Activated CD4-positive, alpha-beta T cell treated with anti-CD3 and anti-CD28 coated beads for 36 hours (primary cell): ENCODE measurements around the gene C17orf107. TPM values are rescaled to one million over a fixed set of nuclear protein-coding genes. Genes with fewer than 3 reads are reported as not detected.
A peak's percentile ranks its signal among the peaks of the same experiment; 100 is the strongest.
"Not testable (repeated sequence)": the region's sequence is repeated elsewhere in the genome, so short reads cannot be mapped to it uniquely, and the experiment has no call there.

Experiments used
- ATAC-seq: fragments of 200-7000 bp; cut with Tn5 transposase; one replicate; pipeline ENCODE4 v1.10.0; 2021; ENCODE audit warnings: mild to moderate bottlenecking, moderate library complexity
- CTCF ChIA-PET: fragments of 350-600 bp; sonication (Branson Sonifier 250); formaldehyde crosslinking; loops from one replicate; lab custom pipeline; 2021; ENCODE audit warnings: antibody characterized with exemption; lab: Charles Lee
- POLR2A ChIA-PET: fragments of 350-600 bp; sonication (Branson Sonifier 250); formaldehyde crosslinking; loops from one replicate; lab custom pipeline; 2021; ENCODE audit warnings: antibody characterized with exemption, inconsistent platforms; lab: Charles Lee
- DNase-seq: peaks from one replicate; pipeline ENCODE4 v3.0.0-alpha.2; 2020
- H3K27ac Mint-ChIP-seq: one replicate; pipeline ENCODE4 v1.8.0; 2021; ENCODE audit warnings: mixed read lengths
- H3K27me3 Mint-ChIP-seq: one replicate; pipeline ENCODE4 v1.8.0; 2021; ENCODE audit warnings: mixed read lengths
- H3K36me3 Mint-ChIP-seq: one replicate; pipeline ENCODE4 v1.8.0; 2021; ENCODE audit warnings: low read depth, mixed read lengths
- H3K4me1 Mint-ChIP-seq: one replicate; pipeline ENCODE4 v1.8.0; 2021; ENCODE audit warnings: mixed read lengths
- H3K4me3 Mint-ChIP-seq: one replicate; pipeline ENCODE4 v1.8.0; 2021; ENCODE audit warnings: mild to moderate bottlenecking, moderate library complexity, mixed read lengths
- H3K9me3 Mint-ChIP-seq: one replicate; pipeline ENCODE4 v1.8.0; 2021; ENCODE audit warnings: low read depth, mixed read lengths
- intact Hi-C, 2 experiments: fragments of 100-400 bp; cut with DNase I in 1 of 2; cut with micrococcal nuclease in 1 of 2; formaldehyde crosslinking; loops; one replicate each; pipeline versions ENCODE4 v1.14.2 to v1.15.1; 2022 to 2024; cut with DNase I, micrococcal nuclease
- total RNA-seq, 2 experiments: library from RNA; stranded (reverse); gene quantifications; one replicate each; pipeline ENCODE4 v1.2.3, GENCODE V29; 2021

The C17orf107 gene
- total RNA-seq, 2 experiments from 2014 or later, result 2.6 to 2.8 TPM

DNA sequence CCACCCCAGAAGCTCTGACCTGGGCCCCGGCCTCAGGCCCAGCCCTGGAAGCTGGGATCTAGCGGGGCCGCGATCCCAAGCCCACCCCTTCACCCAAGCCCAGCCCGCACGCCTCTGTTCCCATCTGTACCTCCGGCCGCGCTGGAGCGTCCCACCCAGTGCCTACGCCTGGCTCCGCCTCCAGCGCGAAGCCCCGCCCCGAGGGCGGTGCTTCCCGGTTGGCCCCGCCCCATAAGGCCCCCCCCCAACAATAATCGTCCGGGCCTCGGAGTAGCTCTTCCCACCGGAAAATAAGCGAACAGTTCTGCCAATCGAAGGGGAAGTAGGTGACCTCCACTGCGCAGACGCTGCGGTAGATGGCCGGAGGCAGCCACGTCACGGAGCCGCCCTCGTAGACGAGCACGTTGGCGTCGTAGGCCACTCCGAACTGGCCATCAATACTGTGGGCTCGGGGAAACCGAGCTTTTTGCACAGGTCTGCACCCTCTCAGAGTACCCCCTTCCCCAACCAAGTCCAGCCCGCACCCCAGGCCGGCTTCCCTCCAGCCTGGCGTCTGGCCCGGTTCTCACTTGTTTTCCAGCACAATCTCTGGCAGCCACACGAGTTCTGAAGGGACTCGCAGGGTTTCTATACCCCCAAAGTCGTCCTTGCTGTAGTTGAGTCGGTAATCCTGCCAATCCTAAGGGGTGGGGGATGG, 2.5 kb downstream of the C17orf107 start:
- Mint-ChIP-seq H3K27me3 (no peaks in the 10 kb centered on the region), H3K36me3 (peaks cover 5% of the 10 kb centered on the region), H3K9me3 (no peaks in the 10 kb centered on the region), H3K27ac (no peak overlapping the region), H3K4me3 (peak overlapping the region; percentile 90), H3K4me1 (peaks cover 26% of the 10 kb centered on the region)
- intact Hi-C loops, result loop anchor here (2.0 to 5.0 kb wide), 4 partner anchors 65 to 536 kb away; partner anchors contain the start of genes C1QBP (in 1 of the 2), GLTPD2 (in 1 of the 2), SPAG7 (in 1 of the 2) and VMO1 (in 1 of the 2)
- DNase-seq (peak; percentile 42), ATAC-seq (no peak)
- ChIA-PET POLR2A (no interaction called here), CTCF (interaction anchor here (0.7 to 1.2 kb wide), 4 partner anchors 65 to 165 kb away, joined by 3 read pairs; no protein-coding TSS in a partner anchor)

DNA sequence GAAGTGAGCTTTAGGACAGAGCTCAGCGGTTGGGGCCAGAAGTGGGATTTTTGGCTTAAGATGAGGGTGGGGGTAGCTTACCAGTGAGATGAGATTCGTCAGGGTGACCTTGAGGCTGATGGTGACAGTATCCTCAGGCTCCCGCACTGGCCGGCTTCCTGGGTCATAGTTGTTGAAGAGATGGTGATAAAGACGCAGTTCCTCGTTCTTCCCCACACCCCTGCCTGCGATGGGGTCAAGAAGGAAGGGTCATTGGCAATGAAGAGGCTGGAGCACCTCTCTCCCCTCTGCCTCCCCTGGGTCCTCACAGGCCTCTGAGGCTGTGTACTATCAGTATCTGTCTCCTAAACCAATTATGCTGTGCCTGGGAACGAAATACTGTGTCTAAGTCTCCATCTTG, 3.2 kb downstream of the C17orf107 start:
- Mint-ChIP-seq H3K27ac (no peak overlapping the region), H3K4me1 (peaks cover 26% of the 10 kb centered on the region)
- no peak for ATAC-seq

DNA sequence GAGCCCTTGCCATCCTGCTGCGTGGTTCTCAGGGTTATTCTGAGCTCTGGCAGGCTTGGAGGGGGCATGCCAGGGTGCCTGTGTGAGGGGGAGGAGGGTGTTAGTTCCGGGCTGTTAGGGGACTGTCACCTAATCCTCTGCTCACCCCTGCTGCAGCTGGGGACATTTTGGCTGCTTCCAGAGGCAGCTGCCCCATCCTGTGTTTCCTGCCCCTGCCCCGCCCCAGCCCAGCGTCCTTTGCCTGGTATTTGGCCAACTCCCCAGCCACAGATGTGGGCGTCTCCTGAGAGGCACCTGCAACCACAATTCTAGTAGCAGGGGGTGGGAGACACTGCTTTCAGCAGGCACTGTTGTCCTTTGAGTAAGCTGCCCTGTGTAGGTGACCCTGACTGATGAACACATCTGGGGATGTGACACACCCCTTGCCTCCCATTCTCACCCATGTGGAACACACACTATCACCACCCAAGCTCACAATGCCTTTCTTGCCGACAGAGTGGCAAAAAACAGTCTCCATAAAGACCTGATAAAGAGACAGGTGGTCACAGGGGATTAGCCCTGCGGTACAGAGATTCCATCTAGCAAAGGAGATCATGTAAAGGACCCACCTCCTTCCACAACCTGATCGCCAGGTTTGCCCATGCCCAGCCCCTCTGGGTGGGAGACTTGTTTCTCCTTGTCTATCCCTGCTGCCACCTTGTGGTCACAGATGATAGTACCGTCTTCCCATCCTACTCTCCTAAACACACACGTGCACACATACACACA, 3.9 kb downstream of the C17orf107 start, which contains the start of gene CHRNE:
TSS of gene CHRNE (minus strand) at position 48 of the 768 bp plus-strand sequence. CDS start at position 13, 35 bp downstream.
- peaks cover 26% of the 10 kb centered on the region for H3K4me1 Mint-ChIP-seq
- H3K27ac Mint-ChIP-seq, result peak within 1 kb of the TSS; percentile 72
- intact Hi-C loops, result loop anchor here (1.0 to 5.0 kb wide), 6 partner anchors 37 to 534 kb away; partner anchors contain the start of genes SPAG7 (in 2 of the 2), C1QBP (in 1 of the 2), GLTPD2 (in 1 of the 2) and RNF167 (in 1 of the 2)
- peak within 1 kb of the TSS; percentile 65 for H3K4me3 Mint-ChIP-seq
- DNase-seq (peak; percentile 89), ATAC-seq (peak; percentile 44)
- CTCF ChIA-PET, result interaction anchor here (0.6 to 1.7 kb wide), 18 partner anchors 13 to 710 kb away, joined by 3 to 7 read pairs (median 3); partner anchors contain the start of genes RNF167 and SLC25A11
- H3K27me3 Mint-ChIP-seq, result no peaks in the 10 kb centered on the region
- no peaks in the 10 kb centered on the region for H3K36me3 Mint-ChIP-seq
- POLR2A ChIA-PET, result interaction anchor here (0.7 kb wide), 1 partner anchor 155 kb away, joined by 3 read pairs; no protein-coding TSS in a partner anchor
- no peaks in the 10 kb centered on the region for H3K9me3 Mint-ChIP-seq

More for the DNA sequence above, 3.2 kb downstream of the C17orf107 start:
- Mint-ChIP-seq H3K27me3 (no peaks in the 10 kb centered on the region), H3K36me3 (no peaks in the 10 kb centered on the region), H3K4me3 (no peak overlapping the region), H3K9me3 (no peaks in the 10 kb centered on the region)
- POLR2A ChIA-PET, result no interaction called here
- intact Hi-C loops, result loop anchor here (2.0 to 5.0 kb wide), 4 partner anchors 64 to 535 kb away; partner anchors contain the start of genes C1QBP (in 1 of the 2), GLTPD2 (in 1 of the 2), SPAG7 (in 1 of the 2) and VMO1 (in 1 of the 2)
- CTCF ChIA-PET, result interaction anchor here (0.7 to 1.7 kb wide), 9 partner anchors 12 to 335 kb away, joined by 3 to 5 read pairs (median 3); partner anchors contain the start of genes RNF167 and SLC25A11
- DNase-seq, result no peak

DNA sequence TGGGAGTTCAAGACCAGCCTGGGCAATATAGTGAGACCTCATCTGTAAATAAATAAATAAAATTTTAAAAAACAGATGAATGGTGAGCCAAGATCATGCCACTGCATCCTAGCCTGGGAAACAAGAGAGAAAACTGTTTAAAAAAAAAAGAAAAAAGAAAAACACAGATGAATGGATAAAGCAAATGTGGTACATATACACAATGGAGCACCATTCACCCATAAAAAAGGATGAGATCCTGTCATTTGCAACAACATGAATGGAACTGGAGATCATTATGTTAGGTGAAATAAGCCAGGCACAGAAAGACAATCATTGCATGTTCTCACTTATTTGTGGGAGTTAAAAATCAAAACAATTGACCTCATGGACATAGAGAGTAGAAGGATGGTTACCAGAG, 7.3 kb downstream of the C17orf107 start:
- POLR2A ChIA-PET, H3K36me3 Mint-ChIP-seq, H3K27ac Mint-ChIP-seq, H3K9me3 Mint-ChIP-seq, CTCF ChIA-PET, H3K27me3 Mint-ChIP-seq, H3K4me3 Mint-ChIP-seq, DNase-seq, ATAC-seq: not testable (repeated sequence)
- intact Hi-C loops, result loop anchor here in 1 of 2 experiments (5.0 kb wide), 2 partner anchors 36 to 156 kb away; partner anchors contain the start of genes RNF167 and SLC25A11
- H3K4me1 Mint-ChIP-seq, result peaks cover 17% of the 10 kb centered on the region

DNA sequence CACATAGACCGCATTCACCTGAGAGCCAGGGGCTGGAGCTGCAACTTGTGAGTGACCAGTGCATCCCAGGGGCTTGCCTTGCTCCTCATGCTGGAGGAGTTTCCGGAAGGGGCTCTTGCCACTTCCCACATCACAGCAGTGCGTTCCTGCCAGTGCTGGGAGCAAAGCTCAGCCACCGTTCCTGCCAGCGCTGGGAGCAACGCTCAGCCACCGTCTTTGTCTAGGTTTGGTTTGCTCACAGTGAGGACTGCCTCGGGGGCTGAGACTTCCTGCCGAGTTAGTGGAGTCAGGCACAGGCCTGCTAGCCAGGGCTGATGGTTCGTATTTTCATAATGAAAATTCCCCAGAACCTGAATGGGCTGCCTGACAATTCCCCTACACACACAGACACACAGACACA, 9.0 kb downstream of the C17orf107 start:
- ChIA-PET POLR2A (interaction anchor here (0.6 kb wide), 1 partner anchor 405 kb away, joined by 4 read pairs; no protein-coding TSS in a partner anchor), CTCF (interaction anchor here (0.6 to 2.0 kb wide), 12 partner anchors 8 to 205 kb away, joined by 3 to 10 read pairs (median 4); partner anchors contain the start of genes C17orf107, ENO3, RNF167 and SLC25A11)
- no peaks in the 10 kb centered on the region for H3K36me3 Mint-ChIP-seq
- peak; percentile 38 for DNase-seq
- intact Hi-C loops, result loop anchor here in 1 of 2 experiments (5.0 kb wide), 2 partner anchors 34 to 154 kb away; partner anchors contain the start of genes RNF167 and SLC25A11
- peaks cover 3% of the 10 kb centered on the region for H3K27me3 Mint-ChIP-seq
- H3K4me3 Mint-ChIP-seq, result no peak overlapping the region
- no peak overlapping the region for H3K27ac Mint-ChIP-seq
- ATAC-seq, result peak; percentile 27
- no peaks in the 10 kb centered on the region for H3K9me3 Mint-ChIP-seq
- H3K4me1 Mint-ChIP-seq, result peaks cover 4% of the 10 kb centered on the region

DNA sequence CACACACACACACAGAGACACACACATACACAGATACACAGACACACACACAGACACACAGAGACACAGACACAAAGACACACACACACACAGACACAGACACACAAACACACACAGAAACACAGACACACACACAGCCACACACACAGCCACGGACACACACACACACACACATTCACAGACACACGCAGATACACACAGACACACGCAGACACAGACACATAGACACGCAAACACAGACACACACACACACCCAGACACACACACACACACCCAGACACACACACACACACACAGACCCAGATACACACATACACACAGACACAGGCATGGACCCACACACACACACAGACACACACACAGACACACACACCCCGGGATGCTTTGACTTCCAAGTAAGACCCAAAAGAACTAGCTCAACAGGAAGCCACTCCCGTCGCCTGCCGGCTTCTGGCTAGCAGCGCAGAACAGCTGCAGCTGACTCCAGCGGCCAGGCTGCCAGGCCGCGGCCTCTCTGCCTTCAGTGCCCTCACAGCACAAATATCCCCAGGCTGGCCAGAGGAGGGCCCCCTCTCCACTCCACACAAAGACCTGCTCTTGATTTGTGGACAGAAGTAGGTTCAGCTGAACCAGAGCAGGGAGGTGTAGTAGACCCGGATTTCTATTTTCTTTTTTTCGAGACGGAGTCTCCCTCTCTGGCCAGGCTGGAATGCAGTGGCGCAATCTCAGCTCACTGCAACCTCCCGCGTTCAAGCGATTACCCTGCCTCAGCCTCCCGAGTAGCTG, 9.6 kb downstream of the C17orf107 start:
- Mint-ChIP-seq H3K27ac (no peak overlapping the region), H3K9me3 (no peaks in the 10 kb centered on the region), H3K4me1 (no peaks in the 10 kb centered on the region), H3K27me3 (peaks cover 3% of the 10 kb centered on the region), H3K4me3 (no peak overlapping the region), H3K36me3 (no peaks in the 10 kb centered on the region)
- DNase-seq (peak; percentile 86), ATAC-seq (peak; percentile 97)
- intact Hi-C loops, result loop anchor here (1.0 to 5.0 kb wide), 7 partner anchors 25 to 153 kb away; partner anchors contain the start of genes CAMTA2 (in 1 of the 2), INCA1 (in 1 of the 2), KIF1C (in 1 of the 2) and RNF167 (in 1 of the 2)
- ChIA-PET CTCF (interaction anchor here (0.6 to 2.0 kb wide), 24 partner anchors 9 to 342 kb away, joined by 3 to 10 read pairs (median 3); partner anchors contain the start of genes C17orf107, ENO3, RNF167 and SLC25A11), POLR2A (interaction anchor here (0.5 to 0.6 kb wide), 3 partner anchors 83 to 406 kb away, joined by 3 to 4 read pairs (median 3); no protein-coding TSS in a partner anchor)

DNA sequence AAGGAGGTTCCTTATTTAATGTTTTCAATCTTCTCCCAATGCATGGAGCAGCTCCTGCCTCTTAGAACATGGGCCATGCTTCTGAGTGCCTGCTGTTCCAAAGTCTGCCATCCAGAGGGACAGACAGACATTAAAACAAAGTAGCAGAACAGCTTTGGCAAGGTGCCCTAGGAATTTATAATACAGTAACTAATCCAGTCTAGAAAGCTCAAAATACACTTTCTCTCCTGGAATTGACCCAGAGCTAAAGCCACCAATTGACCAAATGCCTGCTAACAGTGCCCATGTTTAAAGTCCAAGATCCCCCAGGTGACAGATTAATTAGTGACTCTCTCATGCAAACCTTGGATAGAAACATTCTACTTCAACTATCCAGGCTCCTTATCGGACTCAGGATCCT, 14.7 kb downstream of the C17orf107 start:
- intact Hi-C loops, result no loop called here
- no peaks in the 10 kb centered on the region for H3K4me1 Mint-ChIP-seq
- H3K36me3 Mint-ChIP-seq, result no peaks in the 10 kb centered on the region
- no peak overlapping the region for H3K27ac Mint-ChIP-seq
- CTCF ChIA-PET, result no interaction called here
- peaks cover 3% of the 10 kb centered on the region for H3K27me3 Mint-ChIP-seq
- POLR2A ChIA-PET, result no interaction called here
- DNase-seq (no peak), ATAC-seq (no peak)
- no peak overlapping the region for H3K4me3 Mint-ChIP-seq
- H3K9me3 Mint-ChIP-seq, result no peaks in the 10 kb centered on the region

DNA sequence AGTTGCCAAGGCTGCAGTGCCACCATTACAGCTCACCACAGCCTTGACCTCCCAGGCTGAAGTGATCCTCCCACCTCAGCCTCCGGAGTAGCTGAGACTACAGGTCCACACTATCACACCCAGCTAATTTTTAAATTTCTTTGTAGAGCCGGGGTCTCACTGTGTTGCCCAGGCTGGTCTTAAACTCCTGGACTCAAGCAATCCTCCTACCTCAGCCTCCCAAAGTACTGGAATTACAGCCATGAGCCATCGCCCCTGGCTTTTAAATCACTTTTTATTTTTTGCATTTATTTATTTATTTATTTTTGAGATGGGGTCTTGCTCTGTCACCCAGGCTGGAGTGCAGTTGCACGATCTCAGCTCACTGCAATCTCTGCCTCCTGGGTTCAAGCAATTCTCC, 15.2 kb downstream of the C17orf107 start:
- H3K27ac Mint-ChIP-seq, POLR2A ChIA-PET, H3K36me3 Mint-ChIP-seq, intact Hi-C loops, DNase-seq, ATAC-seq, H3K4me1 Mint-ChIP-seq, H3K4me3 Mint-ChIP-seq, H3K27me3 Mint-ChIP-seq, CTCF ChIA-PET, H3K9me3 Mint-ChIP-seq: not testable (repeated sequence)

DNA sequence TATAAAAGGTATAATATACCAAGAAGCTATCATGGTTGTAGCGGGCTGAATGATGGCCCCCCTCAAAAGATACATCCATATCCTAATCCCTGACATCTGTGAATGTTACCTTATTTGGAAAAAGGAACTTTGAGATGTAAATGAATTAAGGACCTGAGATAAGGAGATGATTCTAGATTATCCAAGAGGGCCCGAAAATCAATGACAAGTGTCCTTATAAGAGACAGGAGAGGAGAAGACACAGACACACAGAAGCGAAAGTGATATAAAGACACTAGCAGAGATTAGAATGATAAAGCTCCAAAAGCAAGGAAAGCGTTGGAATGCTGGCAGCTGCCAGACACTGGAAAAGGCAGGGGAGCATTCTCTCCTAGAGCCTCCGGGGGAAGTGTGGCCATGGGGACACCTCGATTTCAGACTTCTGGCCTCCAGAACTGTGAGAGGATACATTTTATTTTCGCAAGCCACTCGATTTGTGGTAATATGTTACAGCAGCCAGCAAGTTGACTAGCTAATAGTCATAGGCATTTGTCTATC, 20.2 kb downstream of the C17orf107 start:
- ATAC-seq (no peak), DNase-seq (no peak)
- no peaks in the 10 kb centered on the region for H3K4me1 Mint-ChIP-seq
- H3K4me3 Mint-ChIP-seq, result no peak overlapping the region
- POLR2A ChIA-PET, result no interaction called here
- no peaks in the 10 kb centered on the region for H3K36me3 Mint-ChIP-seq
- H3K27me3 Mint-ChIP-seq, result no peaks in the 10 kb centered on the region
- no peak overlapping the region for H3K27ac Mint-ChIP-seq
- CTCF ChIA-PET, result interaction anchor here (0.7 to 0.8 kb wide), 3 partner anchors 10 to 112 kb away, joined by 3 read pairs; no protein-coding TSS in a partner anchor
- no peaks in the 10 kb centered on the region for H3K9me3 Mint-ChIP-seq
- intact Hi-C loops, result no loop called here
